D721Med (cell line): ENCODE measurements around the gene ERBB2.

Experiments used
- DNase-seq: peaks from one replicate; pipeline ENCODE4 v3.0.0; 2011; ENCODE audit warnings: low spot score; ENCODE audit not compliant: insufficient read length
- FAIRE-seq: peaks from 2 replicates; lab custom pipeline; 2011; peaks lifted over from hg19 to GRCh38; lab: Jason Lieb, UNC
- TF ChIP-seq, protein P1 (sequence below): IDR thresholded peaks from 2 replicates; pipeline ENCODE4 v1.5.1; 2012; ENCODE audit warnings: mild to moderate bottlenecking, control low read depth; ENCODE audit not compliant: insufficient read depth; ENCODE audit errors: missing control alignments

Gene ERBB2

DNA sequence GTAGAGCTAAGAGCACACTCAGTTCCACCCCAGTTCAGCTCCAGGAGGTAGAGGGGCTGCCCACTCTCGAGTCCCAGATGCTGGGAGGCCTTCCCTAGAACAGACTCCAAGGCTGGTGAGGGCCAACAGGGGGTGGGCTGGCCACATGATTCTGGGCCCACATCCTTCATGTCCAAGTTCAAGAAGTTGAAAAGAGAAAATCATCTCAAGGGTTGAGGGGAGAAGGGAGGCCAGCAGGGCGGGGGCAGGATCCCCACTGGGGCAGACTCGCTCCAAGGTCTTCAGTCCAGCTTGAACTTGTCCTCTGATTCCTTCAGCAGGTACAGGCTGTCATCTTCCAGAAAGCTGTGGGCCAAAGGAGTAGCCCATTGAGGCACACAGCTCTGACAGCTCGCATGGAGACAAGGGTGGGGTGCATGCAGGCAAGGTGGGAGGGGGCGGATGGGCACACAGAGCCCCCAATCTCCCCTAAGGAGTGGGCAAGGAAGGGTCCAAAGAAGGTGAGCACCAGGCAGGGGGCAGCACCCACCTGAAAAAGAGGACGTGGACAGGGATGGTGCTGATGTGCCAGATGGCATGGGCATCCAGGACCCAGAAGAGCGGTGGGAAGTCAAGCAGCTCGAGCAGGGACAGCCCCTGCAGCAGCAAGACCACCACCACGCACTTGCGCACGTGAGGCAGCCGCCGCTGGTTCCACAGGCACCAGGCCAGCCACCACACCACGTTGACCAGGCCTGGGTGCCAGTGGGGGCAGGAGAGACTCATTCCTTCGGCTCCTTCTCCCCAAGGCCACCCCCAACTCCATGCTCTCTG lies 27.1 kb upstream of the ERBB2 start:
- FAIRE-seq (no peak), DNase-seq (no peak)
- TF ChIP-seq, protein P1, sequence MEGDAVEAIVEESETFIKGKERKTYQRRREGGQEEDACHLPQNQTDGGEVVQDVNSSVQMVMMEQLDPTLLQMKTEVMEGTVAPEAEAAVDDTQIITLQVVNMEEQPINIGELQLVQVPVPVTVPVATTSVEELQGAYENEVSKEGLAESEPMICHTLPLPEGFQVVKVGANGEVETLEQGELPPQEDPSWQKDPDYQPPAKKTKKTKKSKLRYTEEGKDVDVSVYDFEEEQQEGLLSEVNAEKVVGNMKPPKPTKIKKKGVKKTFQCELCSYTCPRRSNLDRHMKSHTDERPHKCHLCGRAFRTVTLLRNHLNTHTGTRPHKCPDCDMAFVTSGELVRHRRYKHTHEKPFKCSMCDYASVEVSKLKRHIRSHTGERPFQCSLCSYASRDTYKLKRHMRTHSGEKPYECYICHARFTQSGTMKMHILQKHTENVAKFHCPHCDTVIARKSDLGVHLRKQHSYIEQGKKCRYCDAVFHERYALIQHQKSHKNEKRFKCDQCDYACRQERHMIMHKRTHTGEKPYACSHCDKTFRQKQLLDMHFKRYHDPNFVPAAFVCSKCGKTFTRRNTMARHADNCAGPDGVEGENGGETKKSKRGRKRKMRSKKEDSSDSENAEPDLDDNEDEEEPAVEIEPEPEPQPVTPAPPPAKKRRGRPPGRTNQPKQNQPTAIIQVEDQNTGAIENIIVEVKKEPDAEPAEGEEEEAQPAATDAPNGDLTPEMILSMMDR, result no peak

DNA sequence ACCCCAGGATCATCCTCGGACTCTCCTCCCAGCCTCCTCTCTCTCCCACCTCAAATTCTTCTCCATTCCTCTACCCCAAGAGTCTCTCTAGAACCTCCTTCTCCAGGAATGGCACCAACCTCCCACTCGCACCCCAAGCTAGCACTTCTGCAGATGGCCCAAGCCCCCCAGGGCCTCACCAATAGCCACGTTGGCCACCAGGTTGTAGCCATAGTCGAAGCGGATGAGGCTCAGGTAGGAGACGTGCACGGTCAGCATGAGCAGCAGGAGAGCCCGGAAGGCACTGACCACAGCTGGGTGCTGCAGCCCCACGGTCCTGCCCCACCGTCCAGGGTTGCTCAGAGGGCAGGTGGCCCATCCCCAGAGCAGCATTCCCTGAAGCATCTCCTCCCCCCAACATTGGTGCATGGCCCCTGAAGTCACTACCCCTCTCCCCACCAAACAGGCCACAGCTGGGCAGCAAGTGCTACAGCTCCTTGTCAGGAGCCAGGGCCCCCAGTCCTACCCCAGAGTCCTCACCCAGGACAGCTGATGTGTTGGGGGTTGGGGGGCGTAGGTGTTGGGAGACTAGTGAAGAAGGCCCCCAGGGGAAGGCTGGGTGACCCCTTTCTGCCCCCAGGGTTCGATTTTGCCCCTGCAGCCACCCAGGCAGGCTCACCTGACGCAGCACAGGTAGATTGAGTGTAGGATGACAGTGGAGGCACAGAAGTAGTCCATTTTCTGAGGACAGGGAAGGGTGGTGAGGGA lies 26.4 kb upstream of the ERBB2 start:
- TF ChIP-seq, protein P1, result no peak
- DNase-seq (no peak), FAIRE-seq (no peak)

DNA sequence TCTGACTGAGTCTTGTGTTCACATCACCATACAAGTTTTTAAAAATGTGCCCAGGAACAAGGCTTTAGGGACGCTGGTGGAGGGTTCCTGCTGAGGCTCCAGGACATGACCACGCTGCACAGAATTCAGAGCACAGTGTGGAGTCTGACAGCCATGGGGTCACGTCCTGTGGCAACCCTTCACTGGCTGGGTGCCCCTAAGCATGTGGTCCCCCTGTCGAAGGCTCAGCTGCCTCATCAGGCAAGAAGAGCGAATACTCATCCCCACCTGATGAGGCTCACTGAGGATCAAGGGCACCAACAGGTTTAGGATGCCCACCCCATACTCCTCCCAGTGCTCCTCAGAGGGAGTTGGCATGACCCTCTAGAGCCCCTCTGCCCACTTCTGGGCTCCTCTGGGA lies 25.7 kb upstream of the ERBB2 start:
- no peak for FAIRE-seq
- no peak for DNase-seq
- TF ChIP-seq, protein P1, result no peak

DNA sequence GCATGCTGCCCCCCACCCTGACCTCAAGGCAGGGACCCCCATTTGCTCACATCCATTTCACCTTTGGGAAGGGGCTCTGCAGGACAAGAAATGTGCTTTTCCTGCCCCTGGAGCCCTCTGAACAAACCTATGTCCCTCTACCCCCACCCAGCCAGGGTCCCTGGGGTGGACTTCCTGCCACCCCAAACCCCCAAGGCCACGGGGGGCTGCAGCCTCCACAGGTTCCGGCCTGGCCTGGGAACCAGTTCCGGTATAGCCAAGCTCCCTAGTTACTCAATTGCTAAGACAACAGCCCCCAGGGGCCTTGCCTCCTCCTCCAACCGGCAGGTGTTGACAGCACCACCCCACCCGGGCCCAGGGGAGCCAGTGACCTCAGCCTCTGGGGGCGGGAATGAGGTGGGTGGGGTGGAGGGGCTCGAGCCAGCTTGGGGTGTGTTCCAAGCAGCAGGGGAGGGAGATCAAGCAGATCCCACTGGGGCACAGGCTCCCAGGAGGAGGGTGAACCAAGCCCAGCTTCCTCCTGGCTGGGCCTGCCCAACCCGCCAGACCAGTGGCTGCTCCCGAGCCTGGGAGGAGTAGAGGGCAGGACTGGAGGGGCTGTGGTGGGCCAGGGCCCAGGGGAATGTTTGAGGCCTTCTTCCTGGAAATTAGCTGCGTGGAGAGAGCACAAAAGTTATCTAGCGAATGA lies 25.0 kb upstream of the ERBB2 start:
- TF ChIP-seq, protein P1, result no peak
- DNase-seq (no peak), FAIRE-seq (no peak)

DNA sequence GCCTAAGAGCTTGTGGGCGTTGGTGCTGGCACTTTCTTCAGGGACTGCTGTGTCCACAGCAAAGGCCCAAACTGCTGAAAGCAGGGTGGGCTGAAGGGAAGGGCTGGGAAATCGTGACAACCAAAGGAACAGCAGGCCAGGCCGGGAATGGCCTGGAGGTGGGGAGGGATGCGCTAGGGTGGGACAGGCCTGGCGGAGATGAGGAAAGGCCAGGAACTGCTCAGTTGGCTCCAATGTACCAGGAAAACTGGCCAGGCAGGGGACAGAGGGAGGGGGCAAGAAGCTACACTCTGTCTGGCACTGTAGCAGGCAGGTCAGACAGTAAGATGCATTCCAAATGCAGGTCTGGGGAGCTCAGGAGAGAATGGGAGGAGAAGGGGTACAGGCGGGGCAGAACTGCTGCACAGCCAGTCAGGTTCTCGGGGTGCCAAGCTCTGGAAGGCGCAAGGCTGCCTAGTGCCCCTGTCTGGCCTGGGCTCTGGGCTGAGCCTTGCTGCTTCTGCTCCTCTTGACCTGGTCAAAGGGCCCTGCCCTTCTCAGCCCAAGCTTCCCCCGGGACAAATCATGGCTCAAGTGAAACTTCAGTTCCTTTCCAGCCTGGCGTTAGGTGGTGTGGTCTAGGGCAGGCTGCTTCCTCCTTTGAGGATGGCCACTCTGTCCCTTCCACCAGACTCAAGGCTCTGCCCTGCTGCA lies 24.3 kb upstream of the ERBB2 start:
- FAIRE-seq, result no peak
- DNase-seq, result no peak
- TF ChIP-seq, protein P1, result no peak

DNA sequence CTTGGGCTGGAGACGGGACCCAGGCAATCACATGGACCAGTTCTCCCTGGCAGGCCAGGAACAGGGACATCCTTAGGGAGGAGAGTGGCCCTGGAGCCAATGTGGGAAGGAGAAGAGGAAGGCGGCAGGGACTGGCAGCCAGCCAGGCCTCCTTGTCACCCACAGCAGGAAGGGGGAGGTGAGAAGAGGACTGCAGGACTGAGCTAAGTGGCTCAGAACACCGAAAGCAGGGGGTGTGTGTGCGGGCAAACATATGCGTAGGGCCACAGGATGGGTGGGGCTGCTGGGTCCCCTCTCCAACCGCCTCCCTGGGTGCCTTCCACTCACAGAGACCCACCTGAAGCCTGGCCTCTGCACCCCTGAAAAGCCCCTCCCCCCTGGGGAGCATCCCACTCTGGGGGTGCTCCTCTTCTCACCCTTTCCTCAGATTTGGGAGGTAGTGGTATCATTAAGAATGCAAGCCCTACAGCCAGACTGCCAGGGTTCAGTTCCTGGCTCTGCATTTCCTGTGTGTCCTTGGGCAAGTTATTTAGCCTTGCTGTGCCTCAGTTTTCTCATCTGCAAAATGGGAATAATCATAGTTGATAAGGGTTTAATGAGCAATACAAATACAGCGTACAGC lies 23.6 kb upstream of the ERBB2 start:
- FAIRE-seq (no peak), DNase-seq (no peak)
- TF ChIP-seq, protein P1, result no peak
